AG08396 (cell line): ENCODE results near the gene ATP11B.
A peak's percentile ranks its signal among the peaks of the same experiment; 100 is the strongest.

Source experiments
- DNase-seq: peaks from one replicate; pipeline ENCODE4 v3.0.0; 2012; ENCODE audit warnings: low spot score, mixed read lengths

ATP11B gene

DNA sequence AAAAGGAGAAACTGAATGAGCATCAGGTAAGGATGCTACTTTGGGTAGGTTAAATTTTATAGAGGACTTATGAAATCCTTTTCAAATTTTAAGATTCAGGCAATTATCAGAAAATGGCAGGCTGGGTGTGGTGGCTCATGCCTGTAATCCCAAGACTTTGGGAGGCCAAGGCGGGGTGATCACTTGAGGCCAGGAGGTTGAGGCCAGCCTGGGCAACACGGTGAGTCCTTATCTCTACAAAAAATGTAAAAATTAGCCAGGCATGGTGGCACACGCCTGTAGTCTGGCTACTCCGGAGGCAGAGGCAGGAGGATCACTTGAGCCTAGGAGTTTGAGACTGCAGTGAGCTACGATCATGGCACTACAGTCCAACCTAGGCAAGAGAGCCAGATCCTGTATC is 163.9 kb downstream of the ATP11B start:
- no peak for DNase-seq

DNA sequence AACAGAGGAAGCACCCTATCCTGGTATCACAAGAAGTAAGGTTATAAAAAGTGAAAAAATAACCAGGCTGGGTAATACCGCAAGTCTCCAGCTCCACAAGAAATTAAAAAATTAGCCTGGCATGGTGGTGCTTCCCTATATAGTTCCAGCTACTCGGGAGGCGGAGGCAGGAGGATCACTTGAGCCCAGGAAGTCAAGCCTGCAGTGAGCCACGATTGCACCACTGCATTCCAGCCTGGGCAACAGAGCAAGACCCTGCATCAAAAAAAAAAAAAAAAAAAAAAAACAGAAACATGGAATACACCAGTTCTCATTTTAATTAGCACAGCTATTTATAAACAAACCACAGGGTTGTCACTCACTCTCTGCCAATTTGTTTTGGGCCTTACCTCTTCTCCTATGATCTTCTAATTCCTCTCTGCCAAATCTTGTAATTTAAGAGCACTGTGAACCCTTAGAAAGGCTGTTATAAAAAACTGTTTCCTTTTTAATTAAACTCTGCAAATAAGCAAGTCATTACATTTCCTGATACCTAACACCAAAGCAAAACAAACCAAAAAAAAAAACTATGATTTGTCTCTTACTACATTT is 164.5 kb downstream of the ATP11B start:
- no peak for DNase-seq

DNA sequence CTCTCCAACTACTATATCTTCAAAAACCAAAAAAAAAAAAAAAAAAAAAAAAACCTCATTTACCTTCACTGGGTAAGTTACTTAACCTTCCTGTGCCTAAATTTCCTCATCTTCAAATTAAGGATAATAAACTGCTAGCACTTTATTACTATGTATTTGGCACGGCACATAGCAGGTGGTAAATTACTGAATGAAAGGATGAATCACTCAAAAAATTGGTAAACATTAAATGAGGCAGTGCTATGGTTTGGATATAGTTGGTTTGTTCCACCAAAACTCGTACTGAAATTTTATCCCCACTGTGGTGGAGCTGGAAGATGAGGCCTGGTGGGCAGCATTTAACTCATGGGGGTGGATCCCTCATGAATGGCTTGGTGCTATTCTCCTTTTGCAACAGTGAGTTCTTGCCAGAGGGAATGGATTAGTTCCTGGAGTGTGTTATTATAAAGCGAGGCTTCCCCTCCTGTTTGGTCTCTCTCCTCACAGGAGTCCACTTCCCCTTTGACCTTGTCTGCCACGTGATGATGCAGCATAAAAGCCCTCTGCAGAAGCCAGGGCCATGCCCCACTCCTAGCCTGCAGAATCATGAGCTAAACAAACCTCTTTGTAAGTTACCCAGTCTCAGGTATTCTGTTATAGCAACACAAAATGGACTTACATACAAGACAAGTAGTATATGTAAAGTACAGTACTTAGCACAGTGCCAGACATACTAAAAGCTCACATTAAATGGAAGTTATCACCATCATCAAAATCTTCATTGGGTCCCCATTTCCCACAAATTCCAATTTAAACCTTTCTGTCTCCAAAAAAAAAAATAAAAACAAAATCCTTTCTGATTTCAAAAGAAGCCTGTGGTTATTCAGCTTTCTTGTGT is 166.4 kb downstream of the ATP11B start:
- no peak for DNase-seq

- no peak for DNase-seq
Observed at GRCh38 chr3:182962166-182962565, 168.9 kb downstream of the ATP11B start.

DNA sequence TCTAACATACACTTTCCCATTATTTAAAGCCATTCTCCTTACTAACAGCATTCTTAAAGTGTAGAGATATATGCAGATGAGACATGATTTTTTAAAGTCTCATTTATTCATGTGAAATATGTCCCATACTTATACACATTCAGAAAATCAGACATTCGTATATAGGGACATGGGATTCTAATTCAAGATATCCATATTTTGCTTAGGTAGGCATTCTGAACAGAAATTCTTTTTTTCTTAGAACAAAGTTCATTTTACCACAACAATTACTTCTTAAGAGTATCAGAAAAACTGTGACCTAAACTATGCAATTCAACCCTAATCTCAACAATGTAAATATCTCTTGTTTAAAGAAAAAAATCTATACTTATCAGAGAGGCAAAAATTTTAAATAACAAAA is 170.9 kb downstream of the ATP11B start:
- DNase-seq, result no peak

GRCh38 chr3:182965861-182966366 is 172.6 kb downstream of the ATP11B start:
- DNase-seq, result no peak

- DNase-seq, result no peak
Observed at GRCh38 chr3:182967218-182968204, 174.2 kb downstream of the ATP11B start.

GRCh38 chr3:182969277-182969676 is 176.0 kb downstream of the ATP11B start:
- peak; percentile 29 for DNase-seq

GRCh38 chr3:182969853-182970252 is 176.5 kb downstream of the ATP11B start:
- DNase-seq, result no peak

DNA sequence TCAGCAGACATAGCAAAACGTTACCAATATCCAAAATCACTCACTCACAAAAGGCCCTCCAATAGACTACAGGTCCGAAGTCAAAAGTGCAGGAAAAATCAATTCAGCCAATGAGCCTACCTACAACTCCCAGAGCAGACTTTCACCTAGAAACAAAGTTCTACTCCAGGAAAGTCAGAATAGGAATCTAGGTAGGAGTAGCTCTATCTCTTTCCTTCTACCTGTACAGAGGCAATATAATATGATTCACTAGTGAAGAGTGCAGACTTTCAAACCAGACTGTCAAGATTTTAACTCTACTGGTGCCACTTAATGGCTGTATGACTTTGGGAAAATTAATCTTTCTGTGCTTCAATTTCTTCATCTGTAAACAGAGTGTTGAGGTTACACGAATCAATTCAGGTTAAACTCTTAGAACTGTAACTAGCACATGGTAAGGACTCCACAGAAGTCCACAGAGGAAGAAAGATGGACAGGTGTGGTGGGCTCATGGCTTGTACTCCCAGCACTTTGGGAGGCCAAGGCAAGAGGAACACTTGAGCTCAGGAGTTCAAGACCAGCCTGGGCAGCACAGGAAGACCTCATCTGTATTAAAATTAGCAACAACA is 177.6 kb downstream of the ATP11B start:
- DNase-seq, result no peak
